C4-2B (cell line): Measurements from ENCODE around the gene ENC1.

Experiments used
- CTCF ChIP-seq: fragments of 450-650 bp; conservative IDR thresholded peaks from 2 replicates; pipeline ENCODE4 v1.5.1; 2017; ENCODE audit warnings: mild to moderate bottlenecking
- ZFX ChIP-seq: fragments of 450-650 bp; IDR thresholded peaks from 2 replicates; pipeline ENCODE4 v1.6.1; 2017

GRCh38 chr5:74608736-74609601 lies 31.6 kb downstream of the ENC1 start:
- TF ChIP-seq CTCF (no peak), ZFX (no peak)
